T-helper 17 cell (primary cell): ENCODE results near the gene CEP43. TPM values are rescaled to one million over a fixed set of nuclear protein-coding genes. Genes with fewer than 3 reads are reported as not detected.
A peak's percentile ranks its signal among the peaks of the same experiment; 100 is the strongest.

ENCODE experiments used
- ATAC-seq: fragments of 150-1000 bp; cut with Tn5 transposase; 2 replicates; pipeline ENCODE4 v1.10.0; 2021; ENCODE audit warnings: mild to moderate bottlenecking, moderate library complexity
- DNase-seq, 3 donors: peaks; one replicate each; pipeline versions ENCODE4 v3.0.0 to v3.0.0-alpha.2; 2020 to 2021
- H3K9me3 ChIP-seq: one replicate; pipeline ENCODE4 v1.7.0; 2013; ENCODE audit warnings: low read length, mild to moderate bottlenecking; ENCODE audit not compliant: control insufficient read depth, poor library complexity, severe bottlenecking
- H3K27ac Mint-ChIP-seq: one replicate; pipeline ENCODE4 v1.8.0; 2022; ENCODE audit warnings: mild to moderate bottlenecking, moderate library complexity, mixed read lengths
- H3K27me3 Mint-ChIP-seq: one replicate; pipeline ENCODE4 v1.8.0; 2022; ENCODE audit warnings: mixed read lengths
- H3K36me3 Mint-ChIP-seq: one replicate; pipeline ENCODE4 v1.8.0; 2022; ENCODE audit warnings: low read depth, mixed read lengths
- H3K4me1 Mint-ChIP-seq: one replicate; pipeline ENCODE4 v1.8.0; 2022; ENCODE audit warnings: mild to moderate bottlenecking, mixed read lengths
- H3K4me3 Mint-ChIP-seq: one replicate; pipeline ENCODE4 v1.8.0; 2022; ENCODE audit warnings: mild to moderate bottlenecking, moderate library complexity, mixed read lengths
- total RNA-seq, 4 donors: library from RNA in 2 of 4; stranded (reverse) in 2 of 4; gene quantifications; one replicate each; pipeline ENCODE4 v1.2.3 and lab custom pipeline; 2022 to 2026

Gene CEP43
- total RNA-seq, 2 donors from 2014 or later, result 19.8 to 24.0 TPM

DNA sequence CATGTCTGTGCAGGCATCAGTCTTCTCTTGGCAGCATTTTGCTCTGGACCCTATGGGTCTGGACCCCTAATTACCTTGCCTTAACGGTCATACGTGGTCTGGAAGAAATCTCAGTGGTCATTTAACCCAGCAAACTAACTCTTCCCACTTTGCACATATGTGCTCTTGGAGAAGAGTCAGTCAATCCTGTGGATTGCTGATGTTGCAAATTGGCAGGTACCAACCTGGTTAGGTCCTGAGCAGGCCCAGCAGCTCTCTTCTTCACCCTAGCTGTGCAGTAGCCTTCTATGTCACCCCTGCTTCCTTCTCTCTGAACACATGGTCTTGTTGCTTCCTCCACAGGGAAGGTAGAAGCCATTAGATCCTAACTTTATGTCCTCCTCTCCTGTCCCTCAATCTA lies 1.6 kb downstream of the CEP43 start:
- no peaks in the 10 kb centered on the region for H3K27me3 Mint-ChIP-seq
- DNase-seq (no peak), ATAC-seq (no peak)
- H3K27ac Mint-ChIP-seq, result peak overlapping the region; percentile 90
- H3K36me3 Mint-ChIP-seq, result peaks cover 6% of the 10 kb centered on the region
- H3K9me3 ChIP-seq, result no peaks in the 10 kb centered on the region
- peak overlapping the region; percentile 87 for H3K4me3 Mint-ChIP-seq
- peaks cover 25% of the 10 kb centered on the region for H3K4me1 Mint-ChIP-seq

DNA sequence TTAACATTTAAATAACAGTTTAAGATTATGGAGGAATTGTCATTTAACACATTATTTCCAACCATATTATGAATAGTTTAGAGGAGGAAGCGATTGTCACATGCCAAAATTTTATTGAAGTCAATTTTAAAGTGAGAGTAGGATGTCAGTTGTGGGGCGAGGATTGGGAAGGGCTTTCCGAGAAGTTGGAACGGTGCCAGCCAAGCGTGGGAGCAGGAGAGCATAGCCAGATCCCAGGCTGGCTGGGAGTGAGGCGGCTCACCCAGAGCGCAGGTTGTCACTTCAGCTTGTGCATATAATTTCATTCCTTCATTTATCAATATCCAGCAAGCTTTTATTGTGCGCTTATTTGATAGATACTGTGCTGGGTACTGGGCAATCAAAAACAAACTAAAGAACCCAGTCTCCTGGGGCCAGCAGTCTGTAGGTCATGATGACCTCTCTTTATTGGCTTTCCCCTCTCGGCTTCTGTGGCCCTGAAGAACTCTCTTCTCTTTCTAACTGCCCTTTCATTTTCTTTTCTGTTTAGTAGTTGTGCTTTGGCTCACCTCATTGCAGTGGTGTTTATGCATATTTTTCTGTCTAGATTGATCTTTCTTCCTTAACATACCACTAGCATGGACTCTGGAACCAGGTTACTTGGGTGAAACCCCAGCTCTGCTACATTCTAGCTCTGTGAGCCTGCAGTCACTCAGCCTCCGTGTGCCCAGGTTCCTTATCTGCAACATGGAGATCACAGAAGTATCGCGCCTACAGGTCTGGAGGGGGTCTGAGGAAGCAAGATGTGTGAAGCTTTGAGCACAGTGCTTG lies 6.4 kb downstream of the CEP43 start:
- Mint-ChIP-seq H3K27me3 (no peaks in the 10 kb centered on the region), H3K36me3 (peaks cover 14% of the 10 kb centered on the region)
- no peak for ATAC-seq

DNA sequence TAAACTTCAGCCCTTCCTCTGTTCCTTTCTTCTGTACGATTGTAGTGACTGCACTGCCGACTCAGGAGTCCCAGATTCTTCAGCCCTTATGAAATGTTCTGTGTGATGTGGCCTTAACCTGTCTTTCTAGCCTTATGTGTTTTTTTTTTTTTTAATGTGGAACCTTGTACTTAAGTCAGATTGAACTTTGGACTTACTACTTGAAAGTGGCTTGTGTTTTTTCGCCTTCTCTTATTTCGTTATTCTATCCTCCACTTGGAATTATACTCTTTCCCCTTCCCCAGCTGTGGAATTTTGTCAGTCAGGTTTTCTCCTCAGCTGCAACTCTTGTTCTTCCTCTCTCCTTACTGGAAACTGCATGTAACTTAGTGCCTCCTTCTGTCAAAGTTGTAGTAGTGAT lies 8.8 kb downstream of the CEP43 start:
- ATAC-seq, result no peak
- H3K9me3 ChIP-seq, result no peaks in the 10 kb centered on the region
- Mint-ChIP-seq H3K27ac (peak overlapping the region; percentile 89), H3K27me3 (no peaks in the 10 kb centered on the region), H3K4me1 (peaks cover 23% of the 10 kb centered on the region), H3K36me3 (peaks cover 15% of the 10 kb centered on the region), H3K4me3 (no peak overlapping the region)
- DNase-seq, result no peak

More for the DNA sequence above, 6.4 kb downstream of the CEP43 start:
- no peak for DNase-seq
- H3K4me3 Mint-ChIP-seq, result no peak overlapping the region
- H3K9me3 ChIP-seq, result no peaks in the 10 kb centered on the region
- no peak overlapping the region for H3K27ac Mint-ChIP-seq
- peaks cover 30% of the 10 kb centered on the region for H3K4me1 Mint-ChIP-seq

DNA sequence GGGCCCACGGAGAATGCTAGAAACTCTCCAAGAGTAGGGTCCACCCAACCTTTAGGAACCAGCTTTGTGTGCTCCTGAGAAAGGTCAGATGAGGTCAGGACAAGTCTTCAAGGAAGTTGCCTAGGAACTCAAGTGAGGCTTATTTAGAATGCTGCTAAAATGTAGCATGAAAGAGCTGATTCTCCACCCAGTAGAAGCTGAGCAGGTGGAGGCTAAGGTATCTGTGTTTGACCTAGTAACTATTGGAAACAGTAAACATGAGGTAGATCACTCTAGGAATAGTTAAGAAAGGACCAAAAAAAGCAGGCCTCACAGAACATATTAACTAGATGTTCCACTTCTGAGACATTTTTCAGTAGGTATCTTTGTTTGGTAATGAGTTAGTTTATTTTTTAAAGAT lies 13.9 kb downstream of the CEP43 start:
- DNase-seq, result no peak
- H3K36me3 Mint-ChIP-seq, result peaks cover 11% of the 10 kb centered on the region
- peak overlapping the region; percentile 95 for H3K27ac Mint-ChIP-seq
- H3K4me1 Mint-ChIP-seq, result peaks cover 20% of the 10 kb centered on the region
- peak; percentile 87 for ATAC-seq
- no peaks in the 10 kb centered on the region for H3K9me3 ChIP-seq
- no peak overlapping the region for H3K4me3 Mint-ChIP-seq
- no peaks in the 10 kb centered on the region for H3K27me3 Mint-ChIP-seq

DNA sequence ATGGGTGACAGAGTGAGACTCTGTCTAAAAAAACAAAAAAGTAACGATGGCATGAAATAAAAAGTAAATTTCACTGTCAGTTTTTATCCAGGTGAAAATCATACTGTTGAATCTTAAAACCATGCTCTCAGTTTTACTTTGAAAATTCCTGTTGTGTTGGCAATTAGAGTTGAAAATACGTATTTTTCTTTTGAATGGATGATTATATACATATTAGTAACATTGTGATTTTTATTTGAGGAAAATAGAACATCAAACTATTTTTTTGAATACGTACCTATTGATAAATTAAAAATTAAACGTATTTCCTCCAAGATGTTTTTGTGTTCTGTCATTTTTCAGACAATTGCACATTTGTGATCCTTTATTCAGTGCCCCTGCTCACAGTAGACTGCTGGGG lies 14.7 kb downstream of the CEP43 start:
- H3K9me3 ChIP-seq, result no peaks in the 10 kb centered on the region
- Mint-ChIP-seq H3K4me1 (peaks cover 18% of the 10 kb centered on the region), H3K27me3 (no peaks in the 10 kb centered on the region), H3K36me3 (peaks cover 9% of the 10 kb centered on the region), H3K4me3 (no peak overlapping the region), H3K27ac (peak overlapping the region; percentile 95)
- DNase-seq (no peak), ATAC-seq (no peak)

DNA sequence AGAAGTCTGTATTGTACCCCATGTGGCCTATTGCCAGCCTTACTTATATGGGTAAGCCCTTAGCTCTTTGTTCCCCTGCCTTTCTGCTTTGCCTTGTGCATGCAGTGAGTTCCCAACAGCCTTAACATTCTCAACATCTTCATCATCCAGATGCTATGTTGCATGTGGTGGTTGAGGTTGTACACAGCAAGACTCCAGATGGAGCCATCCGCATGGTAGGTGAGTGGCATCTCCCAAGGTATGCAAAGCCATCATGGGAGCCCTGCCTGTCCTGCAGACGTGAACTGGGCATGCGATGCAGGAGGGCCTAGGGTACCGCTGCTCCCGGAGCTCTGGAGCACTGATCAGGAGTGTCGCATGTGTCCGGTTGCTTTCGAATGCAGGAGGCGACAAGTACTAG lies 16.1 kb downstream of the CEP43 start:
- Mint-ChIP-seq H3K27ac (peak overlapping the region; percentile 45), H3K4me3 (no peak overlapping the region), H3K27me3 (no peaks in the 10 kb centered on the region), H3K36me3 (peaks cover 8% of the 10 kb centered on the region), H3K4me1 (peaks cover 12% of the 10 kb centered on the region)
- DNase-seq (no peak), ATAC-seq (no peak)
- no peaks in the 10 kb centered on the region for H3K9me3 ChIP-seq

DNA sequence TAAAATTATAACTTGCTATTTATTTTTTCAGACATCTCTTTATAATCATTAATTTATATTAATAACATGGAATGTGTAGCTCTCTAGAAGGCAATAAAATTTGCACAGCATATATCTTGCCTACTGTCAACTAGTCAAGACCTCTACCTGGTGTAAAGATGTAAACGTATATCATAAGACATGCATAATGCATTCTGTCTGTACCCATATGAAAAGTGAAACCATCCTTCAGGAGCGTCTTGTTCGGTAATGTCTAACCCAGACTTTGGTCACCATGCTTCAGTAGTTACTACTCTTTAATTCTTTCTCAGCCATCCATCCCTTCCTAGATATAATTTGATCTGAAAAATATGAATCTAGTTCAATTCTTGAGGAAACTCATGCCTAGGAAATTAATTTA lies 21.0 kb downstream of the CEP43 start:
- peaks cover 2% of the 10 kb centered on the region for H3K36me3 Mint-ChIP-seq
- no peak for DNase-seq
- ATAC-seq, result peak; percentile 44
- H3K4me3 Mint-ChIP-seq, result peak overlapping the region; percentile 22
- H3K27ac Mint-ChIP-seq, result peak overlapping the region; percentile 51
- H3K9me3 ChIP-seq, result no peaks in the 10 kb centered on the region
- H3K27me3 Mint-ChIP-seq, result no peaks in the 10 kb centered on the region
- H3K4me1 Mint-ChIP-seq, result no peaks in the 10 kb centered on the region

DNA sequence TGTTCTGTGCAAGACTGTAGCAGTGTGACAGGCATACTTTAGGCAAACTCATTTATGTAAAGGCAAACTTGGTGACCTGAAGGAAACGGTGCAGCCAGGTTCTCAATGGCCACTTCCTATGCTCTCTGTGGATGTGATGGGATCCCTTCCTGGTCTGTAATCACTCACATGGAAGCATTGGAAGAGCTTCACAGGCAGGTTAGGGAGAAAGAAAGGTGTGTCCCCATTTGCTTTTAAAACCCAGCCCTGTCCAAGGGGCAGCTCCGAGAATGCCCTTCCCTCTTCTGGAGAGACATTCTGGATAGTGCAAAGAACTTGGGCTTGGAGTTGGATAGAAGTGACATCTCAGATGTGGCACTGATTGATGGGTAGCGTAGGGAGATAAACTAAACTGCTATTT lies 28.1 kb downstream of the CEP43 start:
- Mint-ChIP-seq H3K27ac (peak overlapping the region; percentile 67), H3K4me1 (peaks cover 24% of the 10 kb centered on the region), H3K27me3 (no peaks in the 10 kb centered on the region), H3K36me3 (peaks cover 14% of the 10 kb centered on the region), H3K4me3 (no peak overlapping the region)
- H3K9me3 ChIP-seq, result no peaks in the 10 kb centered on the region
- no peak for DNase-seq
- no peak for ATAC-seq

DNA sequence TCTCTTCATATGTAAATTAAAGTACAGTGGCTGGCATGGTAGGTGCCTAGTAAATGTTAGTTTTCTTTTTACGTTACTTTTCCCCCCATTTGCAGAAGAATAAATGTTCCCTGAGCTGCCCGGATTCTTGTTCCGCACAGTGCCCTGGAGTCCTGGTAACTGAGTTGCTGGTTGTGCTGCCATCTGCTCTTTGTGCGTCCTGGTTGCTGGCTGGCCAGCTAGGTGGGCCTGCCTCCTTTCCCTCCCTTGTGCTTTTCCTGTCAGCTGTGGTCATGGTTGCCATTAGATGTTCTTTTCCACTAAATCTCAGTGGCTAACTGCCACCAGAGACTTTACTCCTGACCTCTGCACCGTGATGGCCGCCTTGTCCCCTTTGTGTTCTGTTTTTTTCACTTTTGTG lies 28.6 kb downstream of the CEP43 start:
- H3K27ac Mint-ChIP-seq, result peak overlapping the region; percentile 67
- ATAC-seq, result no peak
- no peak for DNase-seq
- H3K4me1 Mint-ChIP-seq, result peaks cover 24% of the 10 kb centered on the region
- no peaks in the 10 kb centered on the region for H3K27me3 Mint-ChIP-seq
- peaks cover 14% of the 10 kb centered on the region for H3K36me3 Mint-ChIP-seq
- H3K4me3 Mint-ChIP-seq, result no peak overlapping the region
- H3K9me3 ChIP-seq, result no peaks in the 10 kb centered on the region

DNA sequence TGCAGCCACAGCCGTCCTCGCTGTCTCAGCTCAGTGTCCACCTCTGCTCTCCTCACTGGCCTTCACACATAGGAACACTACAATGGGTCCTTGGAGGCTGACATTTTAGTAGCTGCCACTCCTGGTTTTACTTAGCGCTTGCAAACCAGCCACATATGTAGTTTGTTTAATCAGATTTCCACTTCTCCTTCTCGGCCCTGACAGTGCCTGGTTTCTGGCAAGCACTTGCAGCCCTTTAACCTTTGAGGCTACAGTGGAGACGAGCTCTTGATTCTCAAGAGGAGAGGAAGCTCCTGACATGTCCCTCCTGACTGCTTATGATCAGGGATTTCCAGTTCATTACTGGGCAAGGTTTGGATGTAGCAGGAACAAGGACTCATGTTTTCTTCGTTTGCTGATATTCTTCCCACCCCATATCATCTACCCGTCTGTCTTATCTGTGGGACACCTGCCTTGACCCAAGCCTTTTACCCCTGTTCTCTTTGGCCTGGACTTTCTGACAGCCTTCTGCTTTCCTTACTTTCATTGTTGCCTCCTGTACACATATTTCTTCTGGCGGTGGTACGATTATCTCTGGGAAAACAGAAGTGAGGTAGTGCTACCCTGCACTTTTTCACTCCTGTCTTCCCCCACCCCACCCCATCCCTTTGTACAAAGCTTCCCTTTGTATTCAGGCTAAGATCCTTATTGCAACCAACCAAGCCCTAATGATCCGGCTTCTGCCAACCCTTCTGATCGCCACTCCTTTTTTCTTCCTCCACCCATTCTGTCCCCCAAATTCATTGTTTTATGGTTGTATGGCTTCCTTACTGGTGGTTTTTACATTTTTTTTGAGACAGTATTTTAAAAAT lies 31.2 kb downstream of the CEP43 start:
- peaks cover 24% of the 10 kb centered on the region for H3K4me1 Mint-ChIP-seq
- H3K4me3 Mint-ChIP-seq, result no peak overlapping the region
- H3K27ac Mint-ChIP-seq, result peak overlapping the region; percentile 60
- H3K27me3 Mint-ChIP-seq, result no peaks in the 10 kb centered on the region
- peaks cover 17% of the 10 kb centered on the region for H3K36me3 Mint-ChIP-seq
- H3K9me3 ChIP-seq, result no peaks in the 10 kb centered on the region
- DNase-seq, result no peak
- ATAC-seq, result no peak

DNA sequence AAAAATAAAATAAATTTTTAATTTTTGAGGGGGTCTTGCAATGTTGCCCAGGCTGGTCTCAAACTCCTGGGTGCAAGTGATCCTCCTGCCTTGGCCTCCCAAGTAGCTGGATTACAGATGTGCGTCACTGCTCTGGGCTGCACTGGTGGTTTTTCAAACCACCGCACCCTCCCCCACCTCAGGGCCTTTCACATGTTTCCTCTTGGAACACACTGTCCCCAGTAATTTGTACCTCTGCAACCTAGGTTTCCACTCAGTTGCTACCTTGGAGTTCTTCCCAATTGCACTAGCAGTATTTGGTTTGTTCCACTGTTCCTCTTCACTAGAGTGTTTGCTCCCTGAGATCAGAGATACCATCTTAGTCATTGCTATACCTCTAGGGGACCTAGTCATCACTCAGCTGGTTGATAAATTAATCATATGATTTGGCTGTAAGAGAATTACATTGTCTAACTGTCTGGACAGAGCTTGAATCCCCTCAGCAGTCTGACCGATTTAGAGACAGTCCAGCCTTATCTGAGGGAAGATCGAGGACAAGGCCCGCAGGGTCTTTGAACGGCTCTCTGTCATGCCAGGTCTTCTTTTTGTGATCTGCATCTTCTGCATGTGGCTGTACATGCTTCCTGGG lies 32.0 kb downstream of the CEP43 start:
- no peaks in the 10 kb centered on the region for H3K9me3 ChIP-seq
- peaks cover 26% of the 10 kb centered on the region for H3K4me1 Mint-ChIP-seq
- DNase-seq, result no peak
- no peak overlapping the region for H3K4me3 Mint-ChIP-seq
- H3K27me3 Mint-ChIP-seq, result no peaks in the 10 kb centered on the region
- peaks cover 18% of the 10 kb centered on the region for H3K36me3 Mint-ChIP-seq
- no peak for ATAC-seq
- H3K27ac Mint-ChIP-seq, result peak overlapping the region; percentile 41

DNA sequence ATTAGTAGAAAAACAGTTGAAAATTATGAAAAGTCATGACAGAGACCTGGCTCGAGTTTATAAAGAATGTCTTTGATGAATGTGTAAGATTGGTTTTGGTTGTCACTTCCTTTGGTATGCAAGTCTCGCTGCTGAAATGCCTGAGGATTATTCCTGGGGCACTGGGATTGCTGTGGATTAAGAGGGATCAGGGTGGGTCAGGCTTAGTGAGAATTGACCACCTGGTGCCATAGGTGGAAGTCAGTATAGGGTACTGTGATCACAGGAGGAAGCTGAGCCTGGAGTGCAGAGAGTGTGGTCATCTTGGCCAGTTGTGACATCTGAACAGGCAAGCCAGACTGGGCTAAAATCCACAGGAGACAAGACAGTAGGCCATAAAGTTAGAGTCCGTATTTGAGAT lies 34.9 kb downstream of the CEP43 start:
- Mint-ChIP-seq H3K4me3 (no peak overlapping the region), H3K27ac (peak overlapping the region; percentile 49), H3K36me3 (peaks cover 12% of the 10 kb centered on the region)

DNA sequence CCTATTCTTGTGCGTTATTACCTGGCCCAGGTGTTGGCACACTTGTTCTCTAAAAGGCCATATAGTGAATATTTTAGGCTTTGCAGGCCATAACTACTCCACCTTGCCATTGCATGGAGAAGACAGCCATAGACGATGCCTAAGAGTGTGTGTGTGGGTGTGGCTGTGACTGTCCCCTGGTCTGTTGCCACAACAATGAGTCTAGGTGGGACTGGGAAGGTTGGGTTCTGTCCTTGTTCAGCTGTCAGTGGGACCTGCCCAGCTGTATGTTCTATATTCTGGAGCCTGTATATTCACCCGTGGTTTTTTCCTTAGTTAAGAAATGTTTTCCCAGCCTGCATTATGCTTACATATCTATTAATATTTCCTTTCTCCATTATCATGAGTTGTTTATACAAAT lies 38.6 kb downstream of the CEP43 start:
- DNase-seq, result no peak
- Mint-ChIP-seq H3K4me3 (no peak overlapping the region), H3K36me3 (peaks cover 10% of the 10 kb centered on the region), H3K27ac (peak overlapping the region; percentile 86), H3K27me3 (no peaks in the 10 kb centered on the region), H3K4me1 (peaks cover 22% of the 10 kb centered on the region)
- no peaks in the 10 kb centered on the region for H3K9me3 ChIP-seq
- ATAC-seq, result no peak

More for the DNA sequence above, 34.9 kb downstream of the CEP43 start:
- DNase-seq (no peak), ATAC-seq (no peak)
- H3K9me3 ChIP-seq, result no peaks in the 10 kb centered on the region
- Mint-ChIP-seq H3K4me1 (peaks cover 28% of the 10 kb centered on the region), H3K27me3 (no peaks in the 10 kb centered on the region)
